SK-N-SH (cell line): Measurements from ENCODE around the gene ISG20.

Source experiments
- EP300 ChIP-seq, 2 experiments: IDR thresholded peaks; 2 replicates each; pipeline versions ENCODE4 v1.4.0 to v1.6.1; 2012; ENCODE audit warnings: borderline replicate concordance in 1 of 2, low read depth in 1 of 2, low read length in 1 of 2
- FOXM1 ChIP-seq: IDR thresholded peaks from 2 replicates; pipeline ENCODE4 v1.4.0; 2012; ENCODE audit warnings: low read depth, mild to moderate bottlenecking
- NFIC ChIP-seq: IDR thresholded peaks from 2 replicates; pipeline ENCODE4 v1.4.0; 2012; ENCODE audit warnings: borderline replicate concordance
- POLR2AphosphoS5 ChIP-seq: IDR thresholded peaks from 2 replicates; pipeline ENCODE4 v1.6.1; 2012; ENCODE audit warnings: low read depth, low read length
- RAD21 ChIP-seq: IDR thresholded peaks from 2 replicates; pipeline ENCODE4 v1.6.1; 2012; ENCODE audit warnings: mild to moderate bottlenecking, low read length
- RCOR1 ChIP-seq: fragments of 150-350 bp; IDR thresholded peaks from 2 replicates; pipeline ENCODE4 v1.6.1; 2017; ENCODE audit warnings: antibody characterized with exemption, low read length
- TAF1 ChIP-seq: IDR thresholded peaks from 2 replicates; pipeline ENCODE4 v1.6.1; 2012; ENCODE audit warnings: low read depth, mild to moderate bottlenecking, low read length, moderate library complexity, borderline replicate concordance
- TF ChIP-seq, protein P1 (sequence below): IDR thresholded peaks from 2 replicates; pipeline ENCODE4 v1.6.1; 2012; ENCODE audit warnings: mild to moderate bottlenecking, low read depth, low read length, moderate library complexity
- TF ChIP-seq, protein P2 (sequence below): fragments of 200-600 bp; sonication (generic); IDR thresholded peaks from 2 replicates; pipeline ENCODE4 v1.6.1; 2017; ENCODE audit warnings: antibody characterized with exemption, mild to moderate bottlenecking, moderate library complexity

DNA sequence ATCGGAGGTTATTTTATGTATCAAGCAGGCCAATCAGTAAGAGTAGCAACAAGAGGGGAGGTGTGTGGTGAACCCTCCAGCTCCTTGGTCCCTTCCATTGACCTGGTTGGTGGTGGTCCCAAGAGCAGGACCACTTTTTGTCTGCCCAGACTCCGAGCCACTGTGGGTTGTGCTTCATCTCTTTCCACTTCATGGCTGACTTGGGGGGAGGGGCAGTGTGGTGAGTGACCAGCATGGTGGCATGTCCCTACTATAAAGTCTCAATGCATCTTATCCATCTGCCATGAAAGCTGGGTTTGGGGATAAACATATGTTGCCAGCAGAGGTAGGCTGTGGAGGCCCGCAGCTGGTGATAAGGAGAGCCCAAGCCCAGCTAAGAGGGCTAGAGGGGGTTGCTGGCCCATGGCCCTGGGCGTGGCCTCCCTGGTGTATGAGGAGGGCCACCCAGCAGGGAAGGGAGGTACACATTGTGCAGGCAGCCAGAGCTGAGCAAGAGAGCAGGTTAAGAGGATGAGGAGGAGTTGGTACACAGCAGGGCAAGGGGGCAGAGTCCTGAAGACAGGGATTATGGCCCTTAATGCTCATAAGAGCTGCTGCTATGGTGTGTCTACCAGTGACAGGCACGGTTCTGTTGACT lies 10.7 kb upstream of the ISG20 start:
- TF ChIP-seq, protein P1, sequence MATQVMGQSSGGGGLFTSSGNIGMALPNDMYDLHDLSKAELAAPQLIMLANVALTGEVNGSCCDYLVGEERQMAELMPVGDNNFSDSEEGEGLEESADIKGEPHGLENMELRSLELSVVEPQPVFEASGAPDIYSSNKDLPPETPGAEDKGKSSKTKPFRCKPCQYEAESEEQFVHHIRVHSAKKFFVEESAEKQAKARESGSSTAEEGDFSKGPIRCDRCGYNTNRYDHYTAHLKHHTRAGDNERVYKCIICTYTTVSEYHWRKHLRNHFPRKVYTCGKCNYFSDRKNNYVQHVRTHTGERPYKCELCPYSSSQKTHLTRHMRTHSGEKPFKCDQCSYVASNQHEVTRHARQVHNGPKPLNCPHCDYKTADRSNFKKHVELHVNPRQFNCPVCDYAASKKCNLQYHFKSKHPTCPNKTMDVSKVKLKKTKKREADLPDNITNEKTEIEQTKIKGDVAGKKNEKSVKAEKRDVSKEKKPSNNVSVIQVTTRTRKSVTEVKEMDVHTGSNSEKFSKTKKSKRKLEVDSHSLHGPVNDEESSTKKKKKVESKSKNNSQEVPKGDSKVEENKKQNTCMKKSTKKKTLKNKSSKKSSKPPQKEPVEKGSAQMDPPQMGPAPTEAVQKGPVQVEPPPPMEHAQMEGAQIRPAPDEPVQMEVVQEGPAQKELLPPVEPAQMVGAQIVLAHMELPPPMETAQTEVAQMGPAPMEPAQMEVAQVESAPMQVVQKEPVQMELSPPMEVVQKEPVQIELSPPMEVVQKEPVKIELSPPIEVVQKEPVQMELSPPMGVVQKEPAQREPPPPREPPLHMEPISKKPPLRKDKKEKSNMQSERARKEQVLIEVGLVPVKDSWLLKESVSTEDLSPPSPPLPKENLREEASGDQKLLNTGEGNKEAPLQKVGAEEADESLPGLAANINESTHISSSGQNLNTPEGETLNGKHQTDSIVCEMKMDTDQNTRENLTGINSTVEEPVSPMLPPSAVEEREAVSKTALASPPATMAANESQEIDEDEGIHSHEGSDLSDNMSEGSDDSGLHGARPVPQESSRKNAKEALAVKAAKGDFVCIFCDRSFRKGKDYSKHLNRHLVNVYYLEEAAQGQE: no peak
- TF ChIP-seq TAF1: no peak
- TF ChIP-seq, protein P2, sequence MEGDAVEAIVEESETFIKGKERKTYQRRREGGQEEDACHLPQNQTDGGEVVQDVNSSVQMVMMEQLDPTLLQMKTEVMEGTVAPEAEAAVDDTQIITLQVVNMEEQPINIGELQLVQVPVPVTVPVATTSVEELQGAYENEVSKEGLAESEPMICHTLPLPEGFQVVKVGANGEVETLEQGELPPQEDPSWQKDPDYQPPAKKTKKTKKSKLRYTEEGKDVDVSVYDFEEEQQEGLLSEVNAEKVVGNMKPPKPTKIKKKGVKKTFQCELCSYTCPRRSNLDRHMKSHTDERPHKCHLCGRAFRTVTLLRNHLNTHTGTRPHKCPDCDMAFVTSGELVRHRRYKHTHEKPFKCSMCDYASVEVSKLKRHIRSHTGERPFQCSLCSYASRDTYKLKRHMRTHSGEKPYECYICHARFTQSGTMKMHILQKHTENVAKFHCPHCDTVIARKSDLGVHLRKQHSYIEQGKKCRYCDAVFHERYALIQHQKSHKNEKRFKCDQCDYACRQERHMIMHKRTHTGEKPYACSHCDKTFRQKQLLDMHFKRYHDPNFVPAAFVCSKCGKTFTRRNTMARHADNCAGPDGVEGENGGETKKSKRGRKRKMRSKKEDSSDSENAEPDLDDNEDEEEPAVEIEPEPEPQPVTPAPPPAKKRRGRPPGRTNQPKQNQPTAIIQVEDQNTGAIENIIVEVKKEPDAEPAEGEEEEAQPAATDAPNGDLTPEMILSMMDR: no peak
- TF ChIP-seq RCOR1: no peak
- no peak for TF ChIP-seq NFIC
- no peak for TF ChIP-seq FOXM1
- TF ChIP-seq POLR2AphosphoS5: no peak
- no peak for TF ChIP-seq RAD21
- TF ChIP-seq EP300 (IDR thresholded peaks at IDR 0.05; ENCODE audit: borderline replicate concordance in 1 of 2, low read depth in 1 of 2, low read length in 1 of 2): no peak
